ENCODE measurements around the gene HSPA12B. TPM values are rescaled to one million over a fixed set of nuclear protein-coding genes. Genes with fewer than 3 reads are reported as not detected.

The HSPA12B gene
- total and polyA plus RNA-seq, 11 donors: 10.4 to 35.7 (median 14.3) TPM

DNA sequence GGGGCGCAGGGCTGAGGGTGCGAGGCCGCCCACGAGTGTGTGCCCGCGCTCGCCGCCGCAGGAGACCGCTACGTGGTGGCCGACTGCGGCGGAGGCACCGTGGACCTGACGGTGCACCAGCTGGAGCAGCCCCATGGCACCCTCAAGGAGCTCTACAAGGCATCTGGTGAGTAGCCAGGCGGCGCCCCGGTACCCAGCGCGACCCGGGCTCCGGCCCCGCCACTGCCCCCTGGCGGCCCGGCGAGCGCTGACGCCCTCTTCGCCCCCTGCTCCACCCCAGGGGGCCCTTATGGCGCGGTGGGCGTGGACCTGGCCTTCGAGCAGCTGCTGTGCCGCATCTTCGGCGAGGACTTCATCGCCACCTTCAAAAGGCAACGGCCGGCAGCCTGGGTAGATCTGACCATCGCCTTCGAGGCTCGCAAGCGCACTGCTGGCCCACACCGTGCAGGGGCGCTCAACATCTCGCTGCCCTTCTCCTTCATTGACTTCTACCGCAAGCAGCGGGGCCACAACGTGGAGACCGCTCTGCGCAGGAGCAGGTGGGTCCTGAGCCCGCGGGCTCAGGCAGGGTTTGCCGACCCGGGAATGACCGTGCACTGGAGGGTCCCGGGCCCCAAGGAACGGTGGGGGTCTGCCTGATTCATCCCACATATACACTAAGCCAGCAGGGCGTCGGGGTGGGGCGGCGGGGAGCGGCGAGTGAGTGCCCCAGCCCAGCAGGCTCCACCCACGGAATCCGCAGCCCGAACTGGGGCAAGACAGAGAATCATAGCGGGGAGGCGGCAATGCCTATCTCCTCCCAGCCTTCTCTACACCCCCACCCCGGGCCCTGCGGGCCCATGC lies 17.4 kb downstream of the HSPA12B start:
- peak overlapping the region in 5 of 12 donors; percentile 2 to 26 (median 9) for H3K4me3 ChIP-seq
- WGBS, 4 donors: 41 to 68% (median 58%) methylated on average over 29 to 72 of the region's 72 CpGs
- H3K27me3 ChIP-seq: peaks cover 0 to 13% (median 0%) of the 10 kb centered on the region in 9 donors
- ATAC-seq (peak in 1 of 4 donors; percentile 20), DNase-seq (no peak)
- H3K27ac ChIP-seq: no peak overlapping the region
- peaks cover 0 to 59% (median 38%) of the 10 kb centered on the region in 9 donors for H3K36me3 ChIP-seq
- intact Hi-C loops (cut with DNase I): loop anchor here in 5 of 10 donors (5.0 kb wide), 1 partner anchor 33 kb away; no protein-coding TSS in a partner anchor
- H3K9me3 ChIP-seq: no peaks in the 10 kb centered on the region
- TF ChIP-seq POLR2A (IDR thresholded peaks at IDR 0.05): no peak
- peak; percentile 42 to 72 (median 56) for TF ChIP-seq CTCF (IDR thresholded peaks at IDR 0.05)
- H3K4me1 ChIP-seq: peaks cover 0 to 55% (median 8%) of the 10 kb centered on the region in 12 donors

DNA sequence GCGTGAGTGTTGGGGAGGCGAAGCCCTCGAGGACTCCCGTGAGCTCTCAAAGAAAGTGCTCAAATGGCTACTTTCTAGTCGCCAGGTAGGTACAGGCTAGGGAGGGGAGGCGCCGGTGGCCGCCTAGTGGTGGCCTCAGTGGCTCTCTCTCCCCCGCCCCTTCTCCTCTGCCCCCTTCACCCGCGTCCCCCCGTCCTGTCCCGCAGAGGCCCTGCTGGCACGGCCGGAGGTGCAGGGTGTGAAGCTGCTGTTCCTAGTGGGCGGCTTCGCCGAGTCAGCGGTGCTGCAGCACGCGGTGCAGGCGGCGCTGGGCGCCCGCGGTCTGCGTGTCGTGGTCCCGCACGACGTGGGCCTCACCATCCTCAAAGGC lies 18.8 kb downstream of the HSPA12B start:
- Histone ChIP-seq H3K27me3 (peaks cover 0 to 12% (median 0%) of the 10 kb centered on the region in 9 donors), H3K4me1 (peaks cover 0 to 51% (median 8%) of the 10 kb centered on the region in 12 donors), H3K9me3 (no peaks in the 10 kb centered on the region), H3K4me3 (peak overlapping the region in 6 of 12 donors; percentile 28 to 53 (median 51)), H3K27ac (peak overlapping the region in 2 of 12 donors; percentile 28 to 44), H3K36me3 (peaks cover 0 to 54% (median 34%) of the 10 kb centered on the region in 9 donors)
- TF ChIP-seq POLR2A (IDR thresholded peaks at IDR 0.05) (no peak), CTCF (IDR thresholded peaks at IDR 0.05) (no peak)
- intact Hi-C loops (cut with DNase I): loop anchor here in 5 of 10 donors (5.0 kb wide), 1 partner anchor 34 kb away; no protein-coding TSS in a partner anchor
- ATAC-seq: no peak
- 56 to 81% (median 69%) methylated on average over 6 to 31 of the region's 31 CpGs for WGBS, 4 donors
- no peak for DNase-seq

- peak in 3 of 4 donors; percentile 51 to 66 (median 56) for ATAC-seq
- H3K9me3 ChIP-seq: no peaks in the 10 kb centered on the region
- peaks cover 0 to 51% (median 8%) of the 10 kb centered on the region in 12 donors for H3K4me1 ChIP-seq
- peak; percentile 67 to 84 (median 72) for DNase-seq
- 39 to 62% (median 48%) methylated on average over 47 to 95 of the region's 95 CpGs for WGBS, 4 donors
- TF ChIP-seq CTCF (IDR thresholded peaks at IDR 0.05) (no peak), POLR2A (IDR thresholded peaks at IDR 0.05) (no peak)
- H3K27ac ChIP-seq: peak overlapping the region in 5 of 12 donors; percentile 6 to 44 (median 26)
- intact Hi-C loops (cut with DNase I): loop anchor here in 5 of 10 donors (5.0 kb wide), 1 partner anchor 35 kb away; no protein-coding TSS in a partner anchor
- H3K4me3 ChIP-seq: peak overlapping the region in 11 of 12 donors; percentile 19 to 53 (median 46)
- H3K27me3 ChIP-seq: peaks cover 0 to 12% (median 0%) of the 10 kb centered on the region in 9 donors
- peaks cover 0 to 53% (median 33%) of the 10 kb centered on the region in 9 donors for H3K36me3 ChIP-seq
Observed at GRCh38 chr20:3751675-3752385, 19.3 kb downstream of the HSPA12B start.

Measured in heart left ventricle (tissue), 16 donors.